Measurements from ENCODE around the gene PREB. TPM values are rescaled to one million over a fixed set of nuclear protein-coding genes. Genes with fewer than 3 reads are reported as not detected.
A peak's percentile ranks its signal among the peaks of the same experiment; 100 is the strongest.

Gene PREB
- total and polyA plus RNA-seq, 12 donors: 41.6 to 73.7 (median 48.8) TPM

GRCh38 chr2:27082773-27083409 lies 51.5 kb downstream of the PREB start:
- no peak for ATAC-seq
- Histone ChIP-seq H3K4me3 (peak overlapping the region in 1 of 10 donors; percentile 64), H3K36me3 (peaks cover 0 to 13% (median 0%) of the 10 kb centered on the region in 9 donors), H3K27ac (peak overlapping the region in 1 of 10 donors; percentile 83), H3K27me3 (no peaks in the 10 kb centered on the region), H3K4me1 (peaks cover 10 to 68% (median 53%) of the 10 kb centered on the region in 9 donors), H3K9me3 (no peaks in the 10 kb centered on the region)
- WGBS, 2 donors: 84 to 88% methylated on average over 26 to 27 of the region's 27 CpGs
- intact Hi-C loops (cut with DNase I): loop anchor here in 6 of 10 donors (5.0 to 10.0 kb wide), 4 partner anchors 48 to 121 kb away; partner anchors contain the start of gene TMEM214 (in 4 of the 6)
- no peak for DNase-seq
- TF ChIP-seq CTCF (IDR thresholded peaks at IDR 0.05): no peak

GRCh38 chr2:27081984-27082772 lies 52.3 kb downstream of the PREB start:
- peaks cover 0 to 13% (median 0%) of the 10 kb centered on the region in 9 donors for H3K36me3 ChIP-seq

More at GRCh38 chr2:27081984-27082772, 52.3 kb downstream of the PREB start:
- DNase-seq (no peak), ATAC-seq (no peak)
- H3K27ac ChIP-seq: peak overlapping the region in 9 of 10 donors; percentile 66 to 89 (median 79)
- no peaks in the 10 kb centered on the region for H3K9me3 ChIP-seq
- H3K4me3 ChIP-seq: peak overlapping the region in 2 of 10 donors; percentile 64 to 68
- 89 to 91% methylated on average over 38 of the region's 38 CpGs for WGBS, 2 donors
- no peaks in the 10 kb centered on the region for H3K27me3 ChIP-seq
- TF ChIP-seq CTCF (IDR thresholded peaks at IDR 0.05): no peak
- H3K4me1 ChIP-seq: peaks cover 6 to 69% (median 53%) of the 10 kb centered on the region in 9 donors
- intact Hi-C loops (cut with DNase I): loop anchor here in 6 of 10 donors (2.0 to 10.0 kb wide), 5 partner anchors 47 to 121 kb away; partner anchors contain the start of gene TMEM214 (in 4 of the 6)

Other genes starting within 250 kb of the PREB start
- 10 to 100 TPM; 34.9 to 62.0 (median 47.2) TPM for gene MAPRE3, start 164.0 kb downstream of the PREB start, total RNA-seq
- gene MAPRE3, start 164.0 kb downstream of the PREB start, polyA plus RNA-seq: 10 to 100 TPM; 23.0 to 68.8 TPM
- gene TMEM214, start 101.7 kb downstream of the PREB start, total RNA-seq: 10 to 100 TPM; 24.7 to 53.4 (median 28.0) TPM
- gene TMEM214, start 101.7 kb downstream of the PREB start, polyA plus RNA-seq: 10 to 100 TPM; 41.5 to 48.6 TPM
- 10 to 100 TPM in 6 of 10 donors, 1 to 10 TPM in 4; 7.9 to 16.8 (median 11.7) TPM for gene AGBL5, start 83.0 kb downstream of the PREB start, total RNA-seq
- gene AGBL5, start 83.0 kb downstream of the PREB start, polyA plus RNA-seq: 1 to 10 TPM; 4.2 to 6.5 TPM
- 100 to 1,000 TPM; 342 to 457 (median 388) TPM for gene OST4, start 63.0 kb downstream of the PREB start, total RNA-seq
- 100 to 1,000 TPM; 336 to 456 TPM for gene OST4, start 63.0 kb downstream of the PREB start, polyA plus RNA-seq
- gene EMILIN1, start 56.0 kb downstream of the PREB start, total RNA-seq: 10 to 100 TPM in 7 of 10 donors, 1 to 10 TPM in 3; 6.8 to 53.2 (median 12.2) TPM
- gene EMILIN1, start 56.0 kb downstream of the PREB start, polyA plus RNA-seq: 10 to 100 TPM; 40.8 to 41.0 TPM
- 1 to 10 TPM in 9 of 10 donors, under 1 TPM in 1; 0.32 to 4.6 (median 2.3) TPM for gene KHK, start 47.9 kb downstream of the PREB start, total RNA-seq
- gene KHK, start 47.9 kb downstream of the PREB start, polyA plus RNA-seq: 1 to 10 TPM; 2.2 TPM
- 1 to 10 TPM in 3 of 10 donors, under 1 TPM in 7; 0.21 to 1.2 (median 0.68) TPM for gene CGREF1, start 15.5 kb downstream of the PREB start, total RNA-seq
- under 1 TPM; 0.57 to 0.73 TPM for gene CGREF1, start 15.5 kb downstream of the PREB start, polyA plus RNA-seq
- gene ABHD1, start 10.8 kb downstream of the PREB start, total RNA-seq: 1 to 10 TPM in 9 of 10 donors, under 1 TPM in 1; 0.81 to 3.5 (median 2.5) TPM
- gene ABHD1, start 10.8 kb downstream of the PREB start, polyA plus RNA-seq: 10 to 100 TPM in 1 of 2 donors, under 1 TPM in 1; 0.29 to 12.1 TPM
- not detected for gene PRR30, start 4.8 kb upstream of the PREB start, total RNA-seq
- gene PRR30, start 4.8 kb upstream of the PREB start, polyA plus RNA-seq: not detected
- under 1 TPM in 8 of 10 donors, not detected in 2; 0.05 to 0.21 (median 0.08) TPM for gene TCF23, start 14.4 kb upstream of the PREB start, total RNA-seq
- gene TCF23, start 14.4 kb upstream of the PREB start, polyA plus RNA-seq: under 1 TPM; 0.07 to 0.09 TPM
- 100 to 1,000 TPM; 116 to 162 (median 129) TPM for gene ATRAID, start 77.4 kb upstream of the PREB start, total RNA-seq
- 100 to 1,000 TPM; 140 to 144 TPM for gene ATRAID, start 77.4 kb upstream of the PREB start, polyA plus RNA-seq
- 10 to 100 TPM in 3 of 10 donors, 1 to 10 TPM in 7; 5.3 to 17.0 (median 8.8) TPM for gene SLC5A6, start 77.6 kb upstream of the PREB start, total RNA-seq
- 10 to 100 TPM in 1 of 2 donors, 1 to 10 TPM in 1; 9.3 to 20.5 TPM for gene SLC5A6, start 77.6 kb upstream of the PREB start, polyA plus RNA-seq
- 10 to 100 TPM in 1 of 10 donors, 1 to 10 TPM in 9; 6.1 to 10.6 (median 7.2) TPM for gene CAD, start 82.7 kb upstream of the PREB start, total RNA-seq
- gene CAD, start 82.7 kb upstream of the PREB start, polyA plus RNA-seq: 1 to 10 TPM; 8.3 to 8.6 TPM
- 10 to 100 TPM in 7 of 10 donors, 1 to 10 TPM in 3; 6.0 to 35.8 (median 10.6) TPM for gene SLC30A3, start 128.4 kb upstream of the PREB start, total RNA-seq
- gene SLC30A3, start 128.4 kb upstream of the PREB start, polyA plus RNA-seq: 1 to 10 TPM; 4.3 to 7.4 TPM
- 1 to 10 TPM in 9 of 10 donors, under 1 TPM in 1; 0.94 to 6.0 (median 1.6) TPM for gene DNAJC5G, start 140.8 kb upstream of the PREB start, total RNA-seq
- gene DNAJC5G, start 140.8 kb upstream of the PREB start, polyA plus RNA-seq: 1 to 10 TPM in 1 of 2 donors, under 1 TPM in 1; 0.19 to 3.7 TPM
- 100 to 1,000 TPM; 204 to 303 (median 249) TPM for gene TRIM54, start 147.8 kb upstream of the PREB start, total RNA-seq
- gene TRIM54, start 147.8 kb upstream of the PREB start, polyA plus RNA-seq: 100 to 1,000 TPM; 131 to 568 TPM
- gene UCN, start 173.8 kb upstream of the PREB start, total RNA-seq: 1 to 10 TPM in 5 of 10 donors, under 1 TPM in 4, not detected in 1; 0.51 to 2.0 (median 1.1) TPM
- 1 to 10 TPM; 3.3 to 4.1 TPM for gene UCN, start 173.8 kb upstream of the PREB start, polyA plus RNA-seq
- gene MPV17, start 188.5 kb upstream of the PREB start, total RNA-seq: 10 to 100 TPM; 40.8 to 84.9 (median 66.6) TPM
- gene MPV17, start 188.5 kb upstream of the PREB start, polyA plus RNA-seq: 100 to 1,000 TPM in 1 of 2 donors, 10 to 100 TPM in 1; 93.9 to 220 TPM
- gene GTF3C2, start 222.1 kb upstream of the PREB start, total RNA-seq: 10 to 100 TPM; 21.8 to 30.3 (median 23.6) TPM
- 10 to 100 TPM; 17.6 to 29.8 TPM for gene GTF3C2, start 222.1 kb upstream of the PREB start, polyA plus RNA-seq
- gene EIF2B4, start 235.7 kb upstream of the PREB start, total RNA-seq: 10 to 100 TPM; 26.4 to 47.9 (median 34.7) TPM
- 10 to 100 TPM; 60.4 to 70.7 TPM for gene EIF2B4, start 235.7 kb upstream of the PREB start, polyA plus RNA-seq
- 10 to 100 TPM; 54.5 to 82.5 (median 68.8) TPM for gene SNX17, start 236.0 kb upstream of the PREB start, total RNA-seq
- gene SNX17, start 236.0 kb upstream of the PREB start, polyA plus RNA-seq: 10 to 100 TPM; 32.4 to 79.8 TPM
- gene ZNF513, start 246.1 kb upstream of the PREB start, total RNA-seq: 10 to 100 TPM in 1 of 10 donors, 1 to 10 TPM in 9; 4.5 to 11.5 (median 6.8) TPM
- gene ZNF513, start 246.1 kb upstream of the PREB start, polyA plus RNA-seq: 10 to 100 TPM; 12.6 to 15.4 TPM